DMS 273 (cell line): ENCODE measurements around the gene COL5A1.
A peak's percentile ranks its signal among the peaks of the same experiment; 100 is the strongest.
"Not testable (repeated sequence)": the region's sequence is repeated elsewhere in the genome, so short reads cannot be mapped to it uniquely, and the experiment has no call there.

Experiments
- DNase-seq: peaks from one replicate; lab custom pipeline; 2025; ENCODE audit not compliant: unreplicated experiment; lab: John Stamatoyannopoulos, UW

Gene COL5A1

DNA sequence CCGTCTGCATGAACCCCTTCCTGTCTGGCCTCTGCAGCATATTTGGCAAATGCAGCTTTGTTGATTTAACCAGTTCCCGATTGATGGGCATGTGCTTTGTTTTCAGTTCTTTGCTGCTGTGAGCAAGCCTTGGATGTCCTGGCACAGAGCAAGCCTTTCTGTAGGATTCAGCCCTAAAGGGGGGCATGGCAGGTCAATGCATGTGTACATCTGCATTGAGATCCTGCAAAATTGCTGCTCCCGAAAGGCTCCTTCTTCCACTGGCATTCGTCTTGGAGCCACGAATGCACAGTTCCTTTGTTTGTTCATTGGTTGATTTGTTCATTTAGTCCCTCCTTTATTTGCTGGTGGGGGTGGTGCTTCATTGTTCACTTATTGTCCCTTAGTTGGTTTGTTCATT lies 34.8 kb downstream of the COL5A1 start:
- no peak for DNase-seq

DNA sequence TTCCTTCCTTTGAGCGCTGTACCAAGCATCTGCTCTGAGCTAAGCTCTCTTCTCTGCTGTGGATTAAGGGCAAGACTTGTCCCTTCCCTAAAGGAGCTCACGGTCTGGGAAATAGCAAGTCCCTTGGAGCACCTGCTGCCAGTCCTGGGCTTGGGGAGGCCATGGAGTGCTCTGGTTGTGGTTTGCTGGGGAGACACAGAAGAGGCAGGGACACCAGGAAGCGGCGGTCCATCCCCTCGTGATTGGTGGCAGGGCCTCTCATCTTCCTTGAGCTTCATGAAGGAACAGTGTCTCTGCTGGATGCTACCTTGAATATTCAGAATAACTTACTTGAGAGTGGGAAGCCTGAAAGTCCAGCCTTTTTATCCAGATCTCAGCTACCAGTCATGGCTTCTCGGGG lies 35.3 kb downstream of the COL5A1 start:
- no peak for DNase-seq

- no peak for DNase-seq
Measured at GRCh38 chr9:134677743-134678142, 36.1 kb downstream of the COL5A1 start.

GRCh38 chr9:134678206-134678605 lies 36.6 kb downstream of the COL5A1 start:
- peak; percentile 18 for DNase-seq

GRCh38 chr9:134678666-134679443 lies 37.3 kb downstream of the COL5A1 start:
- no peak for DNase-seq

DNA sequence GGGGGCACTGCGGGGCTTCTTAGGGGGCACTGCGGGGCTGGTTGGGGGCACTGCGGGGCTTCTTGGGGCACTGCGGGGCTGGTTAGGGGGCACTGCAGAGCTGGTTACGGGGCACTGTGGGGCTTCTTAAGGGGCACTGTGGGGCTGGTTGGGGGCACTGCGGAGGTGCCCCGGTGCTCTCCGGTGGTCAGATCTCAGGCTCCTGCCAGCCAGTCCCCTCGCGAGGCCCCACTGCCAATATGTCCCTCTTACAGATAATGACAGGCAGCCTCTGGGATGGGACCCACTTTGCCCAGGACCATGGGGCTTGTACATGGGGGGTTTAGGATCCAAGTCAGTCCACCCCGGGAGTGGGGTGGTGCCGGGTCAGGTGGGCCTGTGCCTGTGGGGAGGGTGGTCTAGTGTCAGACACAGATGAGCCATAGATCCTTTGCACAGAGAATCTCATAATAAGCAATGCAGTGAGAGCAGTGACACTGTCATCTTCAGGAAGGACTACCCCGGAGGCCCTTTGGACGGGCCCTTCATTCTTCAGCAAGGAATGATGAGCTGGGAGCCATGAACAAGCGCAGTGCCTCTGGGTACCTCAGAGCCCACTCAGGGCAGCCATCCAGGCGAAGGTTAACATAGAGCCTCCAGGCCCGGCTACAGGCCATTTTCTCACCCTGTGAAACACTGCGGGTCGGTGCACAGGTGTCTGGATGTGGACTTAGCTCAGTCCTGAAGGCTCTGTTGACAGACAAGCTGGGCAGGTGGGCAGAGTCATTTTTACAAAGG lies 38.2 kb downstream of the COL5A1 start:
- no peak for DNase-seq

GRCh38 chr9:134680393-134681060 lies 38.9 kb downstream of the COL5A1 start:
- DNase-seq = no peak

GRCh38 chr9:134681061-134681661 lies 39.6 kb downstream of the COL5A1 start:
- no peak for DNase-seq

DNA sequence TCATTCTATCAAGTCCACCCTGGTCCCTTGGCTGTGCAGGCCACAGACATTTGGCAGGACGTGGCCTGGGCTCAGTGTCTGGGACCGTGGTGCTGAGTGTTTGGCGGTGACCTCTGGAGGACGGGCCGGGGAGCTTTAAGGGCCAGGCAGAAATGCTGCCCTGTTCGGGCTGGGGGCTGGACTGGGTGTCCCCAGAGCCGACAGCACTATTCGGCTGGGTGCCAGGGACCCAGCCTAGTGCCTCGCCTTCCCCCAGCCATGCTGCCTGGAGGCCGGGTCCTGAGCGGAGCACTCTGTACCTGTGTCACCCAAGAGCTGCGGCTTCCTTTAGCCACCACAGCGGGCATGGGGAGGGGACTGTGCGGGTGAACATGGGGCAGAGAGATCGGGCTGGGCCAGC lies 40.4 kb downstream of the COL5A1 start:
- DNase-seq = no peak

GRCh38 chr9:134682651-134683364 lies 41.2 kb downstream of the COL5A1 start:
- no peak for DNase-seq

- no peak for DNase-seq
Measured at GRCh38 chr9:134683714-134684374, 42.2 kb downstream of the COL5A1 start.

- no peak for DNase-seq
Measured at GRCh38 chr9:134684375-134684723, 42.7 kb downstream of the COL5A1 start.

DNA sequence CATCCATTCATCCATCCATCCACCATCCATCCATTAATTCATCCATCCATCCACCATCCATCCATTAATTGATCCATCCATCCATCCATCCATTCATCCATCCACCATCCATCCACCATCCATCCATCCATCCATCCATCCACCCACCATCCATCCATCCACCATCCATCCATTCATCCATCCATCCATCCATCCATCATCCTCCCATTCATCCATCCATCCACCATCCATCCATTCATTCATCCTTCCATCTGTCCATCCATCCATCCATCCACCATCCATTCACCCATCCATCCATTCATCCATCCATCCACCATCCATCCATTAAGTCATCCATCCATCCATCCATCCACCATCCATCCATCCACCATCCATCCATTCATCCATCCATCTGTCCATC lies 43.3 kb downstream of the COL5A1 start:
- not testable (repeated sequence) for DNase-seq

DNA sequence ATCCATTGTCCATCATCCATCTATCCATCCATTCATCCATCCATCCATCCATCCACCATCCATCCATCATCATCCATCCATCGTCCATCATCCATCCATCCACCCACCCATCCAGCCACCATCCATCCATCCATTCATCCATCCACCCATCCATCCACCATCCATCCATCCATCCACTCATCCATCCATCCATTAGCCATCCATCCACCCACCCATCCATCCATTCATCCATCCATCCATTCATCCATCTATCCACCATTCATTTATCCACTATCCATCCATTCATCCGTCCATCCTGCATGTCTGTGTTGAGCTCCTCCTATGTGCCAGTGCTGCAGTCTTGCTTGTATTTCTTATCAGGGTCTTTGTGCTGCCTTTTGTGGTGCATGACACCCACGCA lies 44.2 kb downstream of the COL5A1 start:
- no peak for DNase-seq

GRCh38 chr9:134686896-134687295 lies 45.3 kb downstream of the COL5A1 start:
- no peak for DNase-seq

DNA sequence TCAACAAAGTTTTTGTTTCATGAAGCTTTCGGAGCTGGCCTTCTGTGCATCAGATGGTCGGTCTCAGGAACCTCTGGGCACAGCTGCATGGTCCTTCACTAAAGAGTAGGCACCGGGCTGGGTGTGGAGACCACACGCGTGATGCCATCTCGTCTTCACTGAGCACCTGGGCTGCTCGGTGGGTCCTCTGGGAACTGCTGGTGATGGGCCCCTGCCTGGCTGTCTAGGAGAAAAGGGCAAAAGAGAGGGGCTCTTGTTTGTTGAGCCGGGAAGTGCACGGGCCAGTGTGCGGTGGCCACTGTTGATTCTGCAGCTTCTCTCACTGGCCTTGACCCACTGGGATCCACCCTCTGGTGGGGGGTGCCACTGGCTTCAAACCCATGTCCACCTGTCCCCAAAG lies 46.0 kb downstream of the COL5A1 start:
- DNase-seq = no peak

DNA sequence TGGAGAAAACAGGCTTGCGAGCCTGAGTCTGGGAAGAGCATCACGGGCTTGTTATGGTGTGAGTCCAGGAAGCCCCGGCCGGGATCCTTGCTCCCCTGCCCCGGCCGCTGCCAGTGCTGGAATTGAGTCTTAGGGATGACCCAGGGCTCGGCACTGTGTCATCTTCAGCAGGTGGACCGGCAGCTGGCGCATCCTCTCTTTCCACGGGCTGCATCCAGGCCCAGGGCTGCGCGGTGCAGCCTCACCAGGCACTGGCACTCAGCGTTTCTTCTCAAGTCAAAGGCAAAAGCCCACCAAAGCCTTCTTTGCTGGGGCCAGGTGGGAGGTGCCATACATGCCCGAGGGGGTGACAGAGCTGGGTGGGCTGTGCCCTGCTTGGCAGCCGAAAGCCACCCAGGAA lies 46.6 kb downstream of the COL5A1 start:
- DNase-seq = no peak

- DNase-seq = no peak
Measured at GRCh38 chr9:134688661-134689320, 47.2 kb downstream of the COL5A1 start.

DNA sequence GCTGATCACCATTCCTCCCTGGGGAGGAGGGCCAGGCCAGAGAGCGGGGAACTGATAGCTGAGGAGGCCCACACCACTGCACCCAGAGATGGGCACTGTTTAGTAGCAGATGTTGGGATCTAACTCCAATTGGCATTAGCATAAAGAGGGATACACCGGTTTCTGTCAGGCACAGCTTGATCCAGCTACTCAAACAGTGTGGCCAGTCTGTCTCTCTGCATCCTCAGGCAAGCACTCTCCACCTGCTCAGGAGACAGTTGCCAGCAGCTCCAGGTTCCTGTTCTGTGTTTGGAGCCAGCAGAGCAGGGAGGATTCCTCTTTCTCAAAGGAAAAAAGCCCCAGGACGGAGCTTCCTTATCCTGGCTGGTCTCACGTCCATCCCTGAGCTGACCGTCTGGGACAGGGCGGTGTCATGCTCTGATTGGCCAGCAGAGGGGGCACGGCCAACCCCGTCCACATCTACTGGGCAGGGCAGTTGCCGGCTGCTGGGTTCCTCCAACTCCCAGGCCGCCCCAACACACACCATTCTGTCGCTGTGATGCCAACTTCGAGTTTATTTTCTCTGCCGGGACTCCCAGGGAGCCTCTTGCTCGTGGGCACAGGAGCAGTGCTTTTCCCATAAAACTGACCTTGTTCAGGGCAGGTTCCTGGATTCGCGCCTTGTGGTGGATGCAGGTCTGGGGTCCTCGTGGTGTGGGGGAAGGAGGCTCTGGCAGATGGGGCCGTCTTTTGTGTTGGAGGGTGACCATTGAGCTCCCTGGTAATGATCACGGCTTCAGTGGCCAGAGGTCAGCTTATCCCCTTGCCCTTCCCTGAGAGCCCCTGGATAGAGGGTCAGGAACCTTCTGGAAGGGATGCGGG lies 47.9 kb downstream of the COL5A1 start:
- DNase-seq = peak; percentile 61
